H1 (cell line): ENCODE data around the gene TM9SF3. TPM values are rescaled to one million over a fixed set of nuclear protein-coding genes. Genes with fewer than 3 reads are reported as not detected.

ENCODE experiments used
- CTCF ChIA-PET: fragments of 300-600 bp; sonication (Branson Sonifier 250); formaldehyde crosslinking; loops from one replicate; lab custom pipeline; 2021; ENCODE audit not compliant: partially characterized antibody; lab: Charles Lee
- POLR2A ChIA-PET: fragments of 300-600 bp; sonication (Branson Sonifier 250); formaldehyde crosslinking; loops from one replicate; lab custom pipeline; 2021; ENCODE audit warnings: inconsistent platforms; ENCODE audit not compliant: partially characterized antibody; lab: Charles Lee
- DNase-seq, 2 experiments: peaks; one replicate each; pipeline versions ENCODE4 v3.0.0 to v3.0.0-alpha.2; 2010 to 2022; ENCODE audit warnings: low spot score in 2 of 2, low read depth in 1 of 2, mixed read lengths in 1 of 2
- FAIRE-seq: peaks from 2 replicates; lab custom pipeline; 2011; peaks lifted over from hg19 to GRCh38; lab: Jason Lieb, UNC
- H2AFZ ChIP-seq: 2 replicates; pipeline ENCODE4 v1.8.1; 2012; ENCODE audit warnings: low read length, inconsistent platforms
- H2AK5ac ChIP-seq: 2 replicates; pipeline ENCODE4 v1.6.1; 2013; ENCODE audit warnings: low read depth, low read length
- H2BK120ac ChIP-seq: replicated peaks from 2 replicates; pipeline ENCODE3; 2013; ENCODE audit warnings: low read depth, low read length, inconsistent platforms
- H2BK12ac ChIP-seq: 2 replicates; pipeline ENCODE4 v1.6.1; 2013; ENCODE audit warnings: low read depth, low read length
- H2BK15ac ChIP-seq: 2 replicates; pipeline ENCODE4 v1.6.1; 2013; ENCODE audit warnings: low read length
- H2BK20ac ChIP-seq: 2 replicates; pipeline ENCODE4 v1.6.1; 2013; ENCODE audit warnings: low read length
- H2BK5ac ChIP-seq: 2 replicates; pipeline ENCODE4 v1.6.1; 2013; ENCODE audit warnings: low read depth, low read length
- H3K14ac ChIP-seq: 2 replicates; pipeline ENCODE4 v1.6.1; 2013; ENCODE audit warnings: inconsistent platforms; ENCODE audit not compliant: insufficient read length
- H3K18ac ChIP-seq: 2 replicates; pipeline ENCODE4 v1.6.1; 2013; ENCODE audit warnings: low read length; ENCODE audit errors: extremely low read depth
- H3K23ac ChIP-seq: 2 replicates; pipeline ENCODE4 v1.6.1; 2013; ENCODE audit warnings: inconsistent platforms; ENCODE audit not compliant: insufficient read length
- H3K23me2 ChIP-seq: 2 replicates; pipeline ENCODE4 v1.6.1; 2013; ENCODE audit warnings: low read depth, low read length
- H3K27ac ChIP-seq: 2 replicates; pipeline ENCODE4 v1.6.1; 2011; ENCODE audit warnings: low read depth, low read length, inconsistent platforms
- H3K27me3 ChIP-seq, 4 experiments: replicated peaks in 1 of 4; 1 replicate in 1 of 4; 2 replicates in 3 of 4; pipeline versions ENCODE4 v1.6.1 to v1.8.1; 2011 to 2013; ENCODE audit warnings: low read length in 3 of 4, mild to moderate bottlenecking in 3 of 4, inconsistent platforms in 2 of 4, mixed read lengths in 2 of 4, moderate library complexity in 1 of 4; ENCODE audit not compliant: control insufficient read depth in 3 of 4, insufficient read depth in 3 of 4; ENCODE audit errors: extremely low read depth in 1 of 4
- H3K36me3 ChIP-seq, 4 experiments: 2 replicates each; pipeline versions ENCODE4 v1.6.1 to v1.8.1; 2011 to 2013; ENCODE audit warnings: mild to moderate bottlenecking in 4 of 4, low read length in 3 of 4, moderate library complexity in 2 of 4, control low read depth in 1 of 4, inconsistent platforms in 1 of 4; ENCODE audit not compliant: insufficient read depth in 4 of 4, control insufficient read depth in 2 of 4
- H3K4ac ChIP-seq: replicated peaks from 2 replicates; pipeline ENCODE3; 2013; ENCODE audit warnings: low read length, low read depth, mixed read lengths, inconsistent platforms; ENCODE audit not compliant: insufficient read length
- H3K4me1 ChIP-seq, 4 experiments: replicated peaks in 1 of 4; 1 replicate in 1 of 4; 2 replicates in 3 of 4; pipeline versions ENCODE4 v1.6.1 to v1.8.1; 2011 to 2013; ENCODE audit warnings: low read length in 3 of 4, inconsistent platforms in 2 of 4, mixed read lengths in 1 of 4; ENCODE audit not compliant: insufficient read depth in 4 of 4, control insufficient read depth in 3 of 4
- H3K4me2 ChIP-seq, 2 experiments: 2 replicates each; pipeline versions ENCODE4 v1.6.1 to v1.8.1; 2011 to 2013; ENCODE audit warnings: low read depth in 2 of 2, low read length in 2 of 2, control low read depth in 1 of 2, inconsistent platforms in 1 of 2, mild to moderate bottlenecking in 1 of 2; ENCODE audit not compliant: insufficient read depth in 1 of 2
- H3K4me3 ChIP-seq, 4 experiments: fragments of 200-600, 300-600 bp in 1 of 4; sonication (generic), shearing (Covaris generic), sonication (Bioruptor Twin) in 1 of 4; 2 replicates each; pipeline versions ENCODE4 v1.5.1 to v1.8.1; 2011 to 2016; ENCODE audit warnings: low read length in 4 of 4, low read depth in 3 of 4, control low read depth in 2 of 4, inconsistent platforms in 2 of 4, mild to moderate bottlenecking in 2 of 4, mixed read lengths in 1 of 4, moderate library complexity in 1 of 4; ENCODE audit not compliant: insufficient read depth in 2 of 4; ENCODE audit errors: extremely low read depth in 1 of 4
- H3K56ac ChIP-seq: replicated peaks from 2 replicates; pipeline ENCODE3; 2013; ENCODE audit warnings: low read depth, mild to moderate bottlenecking, mixed read lengths, low read length, inconsistent platforms; ENCODE audit not compliant: insufficient read length
- H3K79me1 ChIP-seq: 2 replicates; pipeline ENCODE4 v1.6.1; 2013; ENCODE audit warnings: low read depth, low read length, control low read depth
- H3K79me2 ChIP-seq, 2 experiments: 2 replicates each; pipeline versions ENCODE4 v1.6.1 to v1.8.1; 2012 to 2013; ENCODE audit warnings: low read length in 2 of 2, mild to moderate bottlenecking in 2 of 2, inconsistent platforms in 1 of 2; ENCODE audit not compliant: insufficient read depth in 2 of 2, control insufficient read depth in 1 of 2
- H3K9ac ChIP-seq, 4 experiments: replicated peaks in 1 of 4; 1 replicate in 1 of 4; 2 replicates in 3 of 4; pipeline versions ENCODE4 v1.6.1 to v1.8.1; 2011 to 2013; ENCODE audit warnings: low read depth in 3 of 4, low read length in 3 of 4, control low read depth in 2 of 4, mild to moderate bottlenecking in 2 of 4, moderate library complexity in 2 of 4, inconsistent platforms in 1 of 4; ENCODE audit errors: extremely low read depth in 1 of 4
- H3K9me3 ChIP-seq, 2 experiments: 2 replicates each; pipeline versions ENCODE4 v1.6.1 to v1.8.1; 2012 to 2013; ENCODE audit warnings: mild to moderate bottlenecking in 2 of 2, moderate library complexity in 2 of 2, control low read depth in 1 of 2, inconsistent platforms in 1 of 2, low read depth in 1 of 2, low read length in 1 of 2, mixed read lengths in 1 of 2; ENCODE audit not compliant: insufficient read depth in 2 of 2
- H4K20me1 ChIP-seq, 2 experiments: replicated peaks in 1 of 2; 2 replicates each; pipeline versions ENCODE3 to v1.8.1; 2011 to 2013; ENCODE audit warnings: inconsistent platforms in 2 of 2, low read length in 2 of 2, mild to moderate bottlenecking in 1 of 2; ENCODE audit not compliant: insufficient read depth in 2 of 2, control insufficient read depth in 1 of 2
- H4K5ac ChIP-seq: 2 replicates; pipeline ENCODE4 v1.6.1; 2013; ENCODE audit warnings: low read length, low read depth, mixed read lengths, inconsistent platforms; ENCODE audit not compliant: insufficient read length
- H4K8ac ChIP-seq: 2 replicates; pipeline ENCODE4 v1.8.0; 2013; ENCODE audit warnings: mild to moderate bottlenecking, moderate library complexity, low read length, inconsistent platforms; ENCODE audit not compliant: insufficient read depth; ENCODE audit errors: extremely low read depth
- H4K91ac ChIP-seq: replicated peaks from 2 replicates; pipeline ENCODE3; 2013; ENCODE audit warnings: low read length, mixed read lengths, inconsistent platforms; ENCODE audit not compliant: insufficient read length
- ASH2L ChIP-seq: fragments of 200-600, 300-600 bp; sonication (generic); IDR thresholded peaks from one replicate; pipeline ENCODE4 v1.7.1; 2017; ENCODE audit warnings: low read length
- ATF2 ChIP-seq: IDR thresholded peaks from 2 replicates; pipeline ENCODE4 v1.6.1; 2012; ENCODE audit warnings: low read length, inconsistent platforms
- CHD2 ChIP-seq: IDR thresholded peaks from 2 replicates; pipeline ENCODE4 v1.6.1; 2012; ENCODE audit warnings: low read length, improper control_type of control experiment
- CREB1 ChIP-seq: IDR thresholded peaks from 2 replicates; pipeline ENCODE4 v1.6.1; 2012; ENCODE audit warnings: inconsistent platforms
- CTBP2 ChIP-seq: IDR thresholded peaks from 2 replicates; pipeline ENCODE4 v1.7.0; 2011; ENCODE audit warnings: borderline replicate concordance, mild to moderate bottlenecking, moderate library complexity, mixed read lengths, low read length; ENCODE audit not compliant: insufficient read depth, insufficient read length
- GABPA ChIP-seq: IDR thresholded peaks from 2 replicates; pipeline ENCODE4 v1.6.1; 2011; ENCODE audit warnings: mild to moderate bottlenecking, low read length, moderate library complexity, borderline replicate concordance; ENCODE audit not compliant: insufficient read depth
- JUN ChIP-seq: IDR thresholded peaks from 2 replicates; pipeline ENCODE4 v1.6.1; 2011; ENCODE audit warnings: low read depth, mild to moderate bottlenecking, improper control_type of control experiment, low read length
- KDM4A ChIP-seq: IDR thresholded peaks from one replicate; pipeline ENCODE4 v1.7.1; 2012; ENCODE audit warnings: low read depth, mild to moderate bottlenecking, moderate library complexity, low read length, inconsistent platforms; ENCODE audit not compliant: severe bottlenecking
- PHF8 ChIP-seq: fragments of 200-600 bp; sonication (generic); conservative IDR thresholded peaks from 2 replicates; pipeline ENCODE4 v1.7.1; 2012; ENCODE audit warnings: low read depth, mild to moderate bottlenecking, inconsistent platforms, low read length, moderate library complexity
- POLR2A ChIP-seq, 2 experiments: IDR thresholded peaks; 1 replicate in 1 of 2; 2 replicates in 1 of 2; pipeline ENCODE4 v1.6.1; 2011; ENCODE audit warnings: low read depth in 2 of 2, low read length in 2 of 2, mild to moderate bottlenecking in 2 of 2; ENCODE audit errors: control extremely low read depth in 1 of 2
- POU5F1 ChIP-seq: IDR thresholded peaks from 2 replicates; pipeline ENCODE4 v1.6.1; 2011; ENCODE audit warnings: low read depth, mild to moderate bottlenecking, low read length, moderate library complexity
- RBBP5 ChIP-seq: IDR thresholded peaks from 2 replicates; pipeline ENCODE4 v1.7.1; 2012; ENCODE audit warnings: low read depth, mild to moderate bottlenecking, inconsistent platforms, low read length, moderate library complexity, borderline replicate concordance
- SP4 ChIP-seq: IDR thresholded peaks from 2 replicates; pipeline ENCODE4 v1.6.1; 2012; ENCODE audit warnings: low read length, inconsistent platforms
- TBP ChIP-seq: IDR thresholded peaks from 2 replicates; pipeline ENCODE4 v1.6.1; 2011; ENCODE audit warnings: low read depth, low read length, improper control_type of control experiment
- TCF12 ChIP-seq: IDR thresholded peaks from 2 replicates; pipeline ENCODE4 v1.6.1; 2011; ENCODE audit warnings: low read depth, mild to moderate bottlenecking, low read length
- WGBS, 2 experiments: shearing (Covaris generic) in 1 of 2; methylation state at CpG; one replicate each; pipeline versions ENCODE4 v1.1.6 to v1.1.7; 2013 to 2015; ENCODE audit warnings: low lambda C conversion rate in 2 of 2, mixed read lengths in 2 of 2, inconsistent platforms in 1 of 2, low coverage in 1 of 2, missing lambda C conversion rate in 1 of 2; ENCODE audit not compliant: insufficient replicate concordance in 2 of 2, insufficient coverage in 1 of 2, insufficient read length in 1 of 2; ENCODE audit errors: extremely low coverage in 1 of 2, missing lambda C conversion rate in 1 of 2; 5-methylcytosine and 5-hydroxymethylcytosine counted together
- polyA plus RNA-seq, 7 experiments: library from polyadenylated mRNA; depleted of rRNA in 3 of 7; stranded (reverse) in 5 of 7; unstranded in 2 of 7; fragments of >200 nt in 5 of 7; fragments of 200-250 nt in 2 of 7; gene quantifications; 1 replicate in 5 of 7; 2 replicates in 1 of 7; 4 replicates in 1 of 7; pipeline versions ENCODE4 v1.2.1 to v1.2.3, GENCODE V29; 2011 to 2013; ENCODE audit warnings: missing spikeins in 2 of 7, mixed read lengths in 2 of 7
- total RNA-seq: library from RNA; stranded (reverse); fragmentation: NEBNext Ultra II Directional; extraction: Animal tissue kit (Norgen Biotek cat#: 25700); gene quantifications from 2 replicates; pipeline ENCODE4 v1.2.1, GENCODE V29; 2021

The TM9SF3 gene
- total and polyA plus RNA-seq, 2 of the 8 experiments (the other 6 are each of a cell fraction or from before 2014, with no cell fraction given): 123 to 127 TPM

- no peak overlapping the region for H4K5ac ChIP-seq
- no peaks in the 10 kb centered on the region for H3K23me2 ChIP-seq
- H3K79me2 ChIP-seq: no peaks in the 10 kb centered on the region
- H4K8ac ChIP-seq: no peak overlapping the region
- H2AK5ac ChIP-seq: no peak overlapping the region
- FAIRE-seq (no peak), DNase-seq (no peak)
- H3K27ac ChIP-seq: no peak overlapping the region
- no peak overlapping the region for H2BK15ac ChIP-seq
- H4K91ac ChIP-seq: no peak overlapping the region
- H2BK20ac ChIP-seq: no peak overlapping the region
- no peak overlapping the region for H2AFZ ChIP-seq
- no peak overlapping the region for H3K18ac ChIP-seq
- ChIA-PET POLR2A (no interaction called here), CTCF (no interaction called here)
- no peak overlapping the region for H2BK5ac ChIP-seq
- H3K79me1 ChIP-seq: no peaks in the 10 kb centered on the region
- 81% methylated on average over 1 of the region's 1 CpG; no CpG with 5 or more reads in 1 of the 2 experiments for WGBS, 2 experiments
- no peak overlapping the region for H3K56ac ChIP-seq
- H3K4me2 ChIP-seq: no peak overlapping the region
- H3K36me3 ChIP-seq: no peaks in the 10 kb centered on the region
- H3K27me3 ChIP-seq: no peaks in the 10 kb centered on the region
- H3K4me1 ChIP-seq: no peaks in the 10 kb centered on the region
- no peak overlapping the region for H2BK12ac ChIP-seq
- H3K23ac ChIP-seq: no peak overlapping the region
- H3K9me3 ChIP-seq: no peaks in the 10 kb centered on the region
- H3K4ac ChIP-seq: no peak overlapping the region
- no peak overlapping the region for H3K14ac ChIP-seq
- no peaks in the 10 kb centered on the region for H4K20me1 ChIP-seq
- no peak overlapping the region for H3K9ac ChIP-seq
- no peak overlapping the region for H2BK120ac ChIP-seq
- H3K4me3 ChIP-seq: no peak overlapping the region
- TF ChIP-seq GABPA (no peak), JUN (no peak), SP4 (no peak), CREB1 (no peak), ATF2 (no peak), TCF12 (no peak), POLR2A (IDR thresholded peaks at IDR 0.05; ENCODE audit: control extremely low read depth in 1 of 2, low read depth in 2 of 2, low read length in 2 of 2) (no peak), RBBP5 (no peak), CTBP2 (no peak), TBP (no peak), CHD2 (no peak), ASH2L (no peak), PHF8 (no peak), POU5F1 (no peak), KDM4A (no peak)
Measured at GRCh38 chr10:96627292-96627691, 40.5 kb upstream of the TM9SF3 start.
